Measurements from ENCODE around the gene NPAS1. TPM values are rescaled to one million over a fixed set of nuclear protein-coding genes. Genes with fewer than 3 reads are reported as not detected.
A peak's percentile ranks its signal among the peaks of the same experiment; 100 is the strongest.

NPAS1 gene
- total and polyA plus RNA-seq, 2 of the 13 experiments (the other 11 are each of a cell fraction or from before 2014, with no cell fraction given) = 0.35 to 2.9 TPM

- TF ChIP-seq ZNF318 (CRISPR knock-in tag; IDR thresholded peaks at IDR 0.05) (no peak), GATA4 (IDR thresholded peaks at IDR 0.05; ENCODE audit: borderline replicate concordance, low read depth) (no peak), HOXA9 (CRISPR knock-in tag; IDR thresholded peaks at IDR 0.05; ENCODE audit: borderline replicate concordance) (no peak), HDAC6 (IDR thresholded peaks at IDR 0.05; ENCODE audit: low read depth, low read length) (no peak), RBAK (CRISPR knock-in tag; IDR thresholded peaks at IDR 0.05) (no peak), PRPF4 (IDR thresholded peaks at IDR 0.05; ENCODE audit: low read depth, low read length, poor library complexity, severe bottlenecking) (no peak), ZNF232 (CRISPR knock-in tag; IDR thresholded peaks at IDR 0.05; ENCODE audit: borderline replicate concordance) (no peak), TBL1XR1 (IDR thresholded peaks at IDR 0.05; ENCODE audit: borderline replicate concordance, low read length, partially characterized antibody) (peak; percentile 30), GMEB2 (CRISPR knock-in tag; IDR thresholded peaks at IDR 0.05; ENCODE audit: low read depth) (no peak), SMC3 (IDR thresholded peaks at IDR 0.05; ENCODE audit: low read length) (peak; percentile 91), ZHX2 (IDR thresholded peaks at IDR 0.05; ENCODE audit: low read depth) (no peak), ZHX2 (CRISPR knock-in tag; IDR thresholded peaks at IDR 0.05; ENCODE audit: borderline replicate concordance) (no peak), TP53 (CRISPR knock-in tag; conservative IDR thresholded peaks at IDR 0.05) (no peak), SIX1 (CRISPR knock-in tag; IDR thresholded peaks at IDR 0.05; ENCODE audit: borderline replicate concordance) (peak; percentile 23; the same call in 1 of the 2 replicates)
These were observed 28.5 kb upstream of the NPAS1 start (continued) for GRCh38 chr19:46990991-46991676.
